GM12878 (cell line): ENCODE results near the gene HS3ST1. TPM values are rescaled to one million over a fixed set of nuclear protein-coding genes. Genes with fewer than 3 reads are reported as not detected.

Experiments used
- ATAC-seq: fragments of 200-7000 bp; cut with Tn5 transposase; 3 replicates; pipeline ENCODE4 v1.9.1; 2020; ENCODE audit warnings: mild to moderate bottlenecking, moderate library complexity
- BruUV-seq: library from RNA; stranded (reverse); fragments of 400-500 nt; replicated peaks from 2 replicates; lab custom pipeline; 2021; lab: Mats Ljungman, UMichigan
- CTCF ChIA-PET: fragments of 300-600 bp; sonication (Branson Sonifier 250); formaldehyde crosslinking; extraction: SDS; loops from one replicate; lab custom pipeline; 2021; ENCODE audit warnings: inconsistent platforms; lab: Yijun Ruan, JAX
- POLR2A ChIA-PET: fragments of 350-600 bp; formaldehyde crosslinking; extraction: SDS; loops from one replicate; lab custom pipeline; 2021; ENCODE audit warnings: inconsistent platforms; lab: Charles Lee
- RAD21 ChIA-PET: fragments of 300-600 bp; sonication (Branson Sonifier 250); formaldehyde crosslinking; loops from one replicate; lab custom pipeline; 2023; ENCODE audit warnings: antibody characterized with exemption; ENCODE audit not compliant: unreplicated experiment; lab: Charles Lee
- SMC1A ChIA-PET: fragments of 300-600 bp; sonication (Branson Sonifier 250); formaldehyde crosslinking; loops from one replicate; lab custom pipeline; 2023; ENCODE audit not compliant: unreplicated experiment, uncharacterized antibody; lab: Charles Lee
- DNase-seq: peaks from one replicate; pipeline ENCODE4 v3.0.0-alpha.2; 2011; ENCODE audit warnings: low read depth, low spot score
- FAIRE-seq: peaks from 3 replicates; lab custom pipeline; 2011; peaks lifted over from hg19 to GRCh38; lab: Jason Lieb, UNC
- H2AFZ ChIP-seq: 2 replicates; pipeline ENCODE4 v1.6.0; 2011; ENCODE audit warnings: low read depth, low read length, control low read depth; ENCODE audit not compliant: control insufficient read depth
- H3K27ac ChIP-seq: 2 replicates; pipeline ENCODE4 v1.5.1; 2011; ENCODE audit warnings: control low read depth; ENCODE audit not compliant: control insufficient read depth, insufficient read depth
- H3K27me3 ChIP-seq, 2 experiments: replicated peaks in 1 of 2; 2 replicates each; pipeline versions ENCODE4 v1.6.0 to v1.6.1; 2011; ENCODE audit warnings: low read length in 1 of 2; ENCODE audit not compliant: control insufficient read depth in 2 of 2, insufficient read depth in 2 of 2
- H3K36me3 ChIP-seq, 2 experiments: 2 replicates each; pipeline ENCODE4 v1.5.1; 2011; ENCODE audit warnings: low read length in 1 of 2; ENCODE audit not compliant: control insufficient read depth in 2 of 2, insufficient read depth in 2 of 2
- H3K4me1 ChIP-seq: 2 replicates; pipeline ENCODE4 v1.6.1; 2011; ENCODE audit warnings: mild to moderate bottlenecking, low read length, moderate library complexity, mixed read lengths; ENCODE audit not compliant: control insufficient read depth, insufficient read depth
- H3K4me2 ChIP-seq: 2 replicates; pipeline ENCODE4 v1.6.0; 2011; ENCODE audit warnings: control low read depth; ENCODE audit not compliant: control insufficient read depth, insufficient read depth
- H3K4me3 ChIP-seq: fragments of 200-600 bp; sonication (generic); 2 replicates; pipeline ENCODE4 v1.5.1; 2016
- H3K79me2 ChIP-seq: 2 replicates; pipeline ENCODE4 v1.6.0; 2011; ENCODE audit warnings: low read length; ENCODE audit not compliant: control insufficient read depth, insufficient read depth
- H3K9ac ChIP-seq: 2 replicates; pipeline ENCODE4 v1.8.0; 2011; ENCODE audit warnings: low read length, control low read depth, mixed read lengths; ENCODE audit not compliant: control insufficient read depth, insufficient read depth
- H3K9me3 ChIP-seq: replicated peaks from 3 replicates; pipeline ENCODE4 v1.5.1; 2011; ENCODE audit warnings: mild to moderate bottlenecking, low read length; ENCODE audit not compliant: control insufficient read depth, insufficient read depth
- H4K20me1 ChIP-seq: 2 replicates; pipeline ENCODE4 v1.6.0; 2011; ENCODE audit not compliant: control insufficient read depth, insufficient read depth
- BACH1 ChIP-seq: fragments of 450-650 bp; IDR thresholded peaks from 2 replicates; pipeline ENCODE4 v1.6.1; 2017; ENCODE audit warnings: mild to moderate bottlenecking, borderline replicate concordance
- BCL11A ChIP-seq: IDR thresholded peaks from 2 replicates; pipeline ENCODE4 v1.6.1; 2011; ENCODE audit warnings: low read depth, low read length
- CBFB ChIP-seq: IDR thresholded peaks from 2 replicates; pipeline ENCODE4 v1.6.1; 2016; ENCODE audit warnings: antibody characterized with exemption, low read depth
- CTCF ChIP-seq, 3 experiments: IDR thresholded peaks in 2 of 3; conservative IDR thresholded peaks in 1 of 3; 2 replicates each; pipeline ENCODE4 v1.5.1; 2011; ENCODE audit warnings: low read depth in 3 of 3, low read length in 3 of 3, mild to moderate bottlenecking in 3 of 3, control low read depth in 2 of 3, moderate library complexity in 2 of 3, inconsistent platforms in 1 of 3, mixed read lengths in 1 of 3; ENCODE audit not compliant: control insufficient read depth in 2 of 3, insufficient read depth in 1 of 3; ENCODE audit errors: extremely low read depth in 1 of 3
- E4F1 ChIP-seq: fragments of 450-650 bp; IDR thresholded peaks from 2 replicates; pipeline ENCODE4 v1.6.1; 2018; ENCODE audit warnings: borderline replicate concordance, mild to moderate bottlenecking; ENCODE audit not compliant: partially characterized antibody
- ESRRA ChIP-seq: IDR thresholded peaks from 2 replicates; pipeline ENCODE4 v1.6.1; 2012; ENCODE audit warnings: mild to moderate bottlenecking, low read length, improper control_type of control experiment
- IRF5 ChIP-seq: fragments of 450-650 bp; IDR thresholded peaks from 2 replicates; pipeline ENCODE4 v1.6.1; 2017; ENCODE audit warnings: borderline replicate concordance
- NKRF ChIP-seq: fragments of 450-650 bp; conservative IDR thresholded peaks from 2 replicates; pipeline ENCODE4 v1.6.1; 2017; ENCODE audit warnings: mild to moderate bottlenecking, moderate library complexity
- NR2F1 ChIP-seq: fragments of 450-650 bp; conservative IDR thresholded peaks from 2 replicates; pipeline ENCODE4 v1.6.1; 2017; ENCODE audit warnings: mild to moderate bottlenecking
- NRF1 ChIP-seq: conservative IDR thresholded peaks from 2 replicates; pipeline ENCODE4 v1.6.1; 2011; ENCODE audit warnings: mild to moderate bottlenecking, low read depth, low read length, improper control_type of control experiment
- RB1 ChIP-seq: fragments of 450-650 bp; formaldehyde crosslinking; IDR thresholded peaks from 2 replicates; pipeline ENCODE4 v1.6.1; 2017; ENCODE audit warnings: mild to moderate bottlenecking, borderline replicate concordance
- RFX5 ChIP-seq: IDR thresholded peaks from 2 replicates; pipeline ENCODE4 v1.6.1; 2011; ENCODE audit warnings: low read depth, low read length, improper control_type of control experiment
- SIN3A ChIP-seq: IDR thresholded peaks from 2 replicates; pipeline ENCODE4 v1.6.1; 2012; ENCODE audit warnings: low read depth, low read length, improper control_type of control experiment
- SMAD5 ChIP-seq: IDR thresholded peaks from 2 replicates; pipeline ENCODE4 v1.6.1; 2016; ENCODE audit warnings: antibody characterized with exemption, low read depth
- WGBS: methylation state at CpG from one replicate; pipeline ENCODE4 v1.1.6; 2016; ENCODE audit warnings: low lambda C conversion rate; ENCODE audit not compliant: insufficient replicate concordance, insufficient coverage; ENCODE audit errors: missing lambda C conversion rate; 5-methylcytosine and 5-hydroxymethylcytosine counted together
- in situ Hi-C: fragments of 300-500 bp; cut with MboI; formaldehyde crosslinking; loops from 9 replicates; pipeline ENCODE4 v1.14.3; 2018; ENCODE audit warnings: mixed read lengths
- intact Hi-C: fragments of 100-400 bp; cut with micrococcal nuclease; formaldehyde crosslinking; loops from one replicate; pipeline ENCODE4 v1.14.2; 2022; ENCODE audit not compliant: unreplicated experiment
- polyA plus RNA-seq, 11 experiments: library from polyadenylated mRNA; depleted of rRNA in 4 of 11; unstranded in 6 of 11; stranded (reverse) in 5 of 11; fragments of >200 nt; fragmentation: Nextera tagmentation in 4 of 11; fragmentation: Illumina TruSeq in 1 of 11; extraction: Ambion mirVana in 4 of 11; extraction: Trizol in 1 of 11; gene quantifications; 1 replicate in 1 of 11; 2 replicates in 10 of 11; pipeline versions ENCODE4 v1.2.1 to v1.2.3, GENCODE V29; 2011 to 2016; ENCODE audit warnings: inconsistent platforms in 2 of 11, missing spikeins in 2 of 11, low read depth in 1 of 11
- total RNA-seq, 4 experiments: library from RNA; depleted of rRNA in 3 of 4; stranded (reverse); fragments of >200 nt in 3 of 4; fragmentation: Illumina TruSeq in 1 of 4; extraction: Trizol in 1 of 4; gene quantifications; 2 replicates each; pipeline versions ENCODE4 v1.2.1 to v1.2.3, GENCODE V29; 2013 to 2021

Gene HS3ST1
- total and polyA plus RNA-seq, 10 of the 15 experiments (the other 5 are each of a cell fraction or from before 2014, with no cell fraction given): 0.03 to 0.65 (median 0.13) TPM

GRCh38 chr4:11440481-11441193 lies 11.9 kb upstream of the HS3ST1 start:
- H3K4me2 ChIP-seq: no peak overlapping the region
- no peak overlapping the region for H3K4me3 ChIP-seq
- in situ Hi-C loops (no loop called here), intact Hi-C loops (no loop called here)
- ATAC-seq (no peak), DNase-seq (no peak), FAIRE-seq (no peak)
- ChIA-PET RAD21 (no interaction called here), CTCF (no interaction called here), POLR2A (no interaction called here), SMC1A (no interaction called here)
- H4K20me1 ChIP-seq: no peaks in the 10 kb centered on the region
- TF ChIP-seq RFX5 (no peak), NR2F1 (no peak), E4F1 (no peak), SIN3A (no peak), IRF5 (no peak), BCL11A (no peak), NKRF (no peak), NRF1 (no peak), RB1 (no peak), BACH1 (no peak), SMAD5 (no peak), CBFB (no peak), ESRRA (no peak), CTCF (IDR thresholded peaks at IDR 0.05 in 2 of 3, conservative IDR thresholded peaks at IDR 0.05 in 1 of 3; ENCODE audit: control insufficient read depth in 2 of 3, extremely low read depth in 1 of 3, insufficient read depth in 1 of 3, low read depth in 3 of 3, low read length in 3 of 3) (no peak)
- no peaks in the 10 kb centered on the region for H3K27me3 ChIP-seq
- H3K9me3 ChIP-seq: no peaks in the 10 kb centered on the region
- no TSS peak for BruUV-seq
- no peak overlapping the region for H3K27ac ChIP-seq
- no peak overlapping the region for H3K9ac ChIP-seq
- WGBS: 73% methylated on average over 4 of the region's 4 CpGs
- no peak overlapping the region for H2AFZ ChIP-seq
- no peaks in the 10 kb centered on the region for H3K36me3 ChIP-seq
- no peaks in the 10 kb centered on the region for H3K79me2 ChIP-seq
- H3K4me1 ChIP-seq: peaks cover 9% of the 10 kb centered on the region; the same call in 1 of the 2 replicates
